ENCODE data around the gene ASH1L.
"Not testable (repeated sequence)": the region's sequence is repeated elsewhere in the genome, so short reads cannot be mapped to it uniquely, and the experiment has no call there.

GRCh38 chr1:155411840-155412239, 150.8 kb downstream of the ASH1L start:
- not testable (repeated sequence) for TF ChIP-seq POLR2A, CTCF (IDR thresholded peaks at IDR 0.05)
